ENCODE measurements around the gene MTFR1L. TPM values are rescaled to one million over a fixed set of nuclear protein-coding genes. Genes with fewer than 3 reads are reported as not detected.

The MTFR1L gene
- total and polyA plus RNA-seq, 2 donors (not counting 1 experiment from before 2014, with no cell fraction given), result 38.3 to 56.0 TPM

DNA sequence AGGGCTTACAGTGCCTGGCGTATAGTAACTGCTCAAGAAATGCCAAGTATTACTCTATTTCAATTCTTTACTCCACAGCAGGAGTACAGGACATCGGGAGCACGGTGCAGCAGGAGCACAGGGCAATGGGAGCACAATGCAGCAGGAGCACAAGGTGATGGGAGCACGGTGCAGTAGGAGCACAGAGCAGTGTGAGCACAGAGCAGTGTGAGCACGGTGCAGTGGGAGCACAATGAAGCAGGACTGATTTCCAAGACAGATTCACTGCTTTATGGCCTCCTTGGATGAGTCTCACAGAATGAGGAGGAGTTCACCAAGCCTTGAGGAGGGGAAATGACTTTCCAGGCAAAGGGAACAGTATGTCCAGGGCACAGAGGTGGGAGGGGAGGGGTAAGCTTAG, 60.8 kb downstream of the MTFR1L start:
- Histone ChIP-seq H3K27ac (ENCODE audit: insufficient read depth, low read length) (no peak overlapping the region), H3K36me3 (ENCODE audit: control insufficient read depth, insufficient read depth, low read length) (no peaks in the 10 kb centered on the region), H3K9me3 (ENCODE audit: control insufficient read depth, insufficient read depth, low read depth, low read length) (no peaks in the 10 kb centered on the region), H3K9ac (ENCODE audit: insufficient read depth, low read length) (no peak overlapping the region), H2AFZ (ENCODE audit: low read length) (no peak overlapping the region), H3K4me2 (ENCODE audit: extremely low read depth, insufficient read depth, low read length) (no peak overlapping the region), H3K27me3 (ENCODE audit: control insufficient read depth, insufficient read depth, low read length) (no peaks in the 10 kb centered on the region), H3K4me1 (ENCODE audit: control insufficient read depth, extremely low read depth, insufficient read depth, low read length) (peaks cover 3% of the 10 kb centered on the region), H3K4me3 (replicated peaks in 1 of 4; ENCODE audit: control extremely low read depth in 1 of 4, insufficient read depth in 1 of 4, low read depth in 3 of 4, low read length in 4 of 4) (no peak overlapping the region), H3K79me2 (ENCODE audit: control insufficient read depth, insufficient read depth, low read length) (no peaks in the 10 kb centered on the region), H4K20me1 (ENCODE audit: control insufficient read depth, extremely low read depth, insufficient read depth, low read length) (no peaks in the 10 kb centered on the region)
- TF ChIP-seq EZH2 (IDR thresholded peaks at IDR 0.05; ENCODE audit: low read length, missing control alignments), result no peak
- TF ChIP-seq, protein P1, sequence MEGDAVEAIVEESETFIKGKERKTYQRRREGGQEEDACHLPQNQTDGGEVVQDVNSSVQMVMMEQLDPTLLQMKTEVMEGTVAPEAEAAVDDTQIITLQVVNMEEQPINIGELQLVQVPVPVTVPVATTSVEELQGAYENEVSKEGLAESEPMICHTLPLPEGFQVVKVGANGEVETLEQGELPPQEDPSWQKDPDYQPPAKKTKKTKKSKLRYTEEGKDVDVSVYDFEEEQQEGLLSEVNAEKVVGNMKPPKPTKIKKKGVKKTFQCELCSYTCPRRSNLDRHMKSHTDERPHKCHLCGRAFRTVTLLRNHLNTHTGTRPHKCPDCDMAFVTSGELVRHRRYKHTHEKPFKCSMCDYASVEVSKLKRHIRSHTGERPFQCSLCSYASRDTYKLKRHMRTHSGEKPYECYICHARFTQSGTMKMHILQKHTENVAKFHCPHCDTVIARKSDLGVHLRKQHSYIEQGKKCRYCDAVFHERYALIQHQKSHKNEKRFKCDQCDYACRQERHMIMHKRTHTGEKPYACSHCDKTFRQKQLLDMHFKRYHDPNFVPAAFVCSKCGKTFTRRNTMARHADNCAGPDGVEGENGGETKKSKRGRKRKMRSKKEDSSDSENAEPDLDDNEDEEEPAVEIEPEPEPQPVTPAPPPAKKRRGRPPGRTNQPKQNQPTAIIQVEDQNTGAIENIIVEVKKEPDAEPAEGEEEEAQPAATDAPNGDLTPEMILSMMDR (conservative IDR thresholded peaks at IDR 0.05 in 1 of 2, IDR thresholded peaks at IDR 0.05 in 1 of 2; ENCODE audit: low read depth in 1 of 2, low read length in 2 of 2), result no peak
- DNase-seq (ENCODE audit: low read depth in 2 of 2), result no peak

DNA sequence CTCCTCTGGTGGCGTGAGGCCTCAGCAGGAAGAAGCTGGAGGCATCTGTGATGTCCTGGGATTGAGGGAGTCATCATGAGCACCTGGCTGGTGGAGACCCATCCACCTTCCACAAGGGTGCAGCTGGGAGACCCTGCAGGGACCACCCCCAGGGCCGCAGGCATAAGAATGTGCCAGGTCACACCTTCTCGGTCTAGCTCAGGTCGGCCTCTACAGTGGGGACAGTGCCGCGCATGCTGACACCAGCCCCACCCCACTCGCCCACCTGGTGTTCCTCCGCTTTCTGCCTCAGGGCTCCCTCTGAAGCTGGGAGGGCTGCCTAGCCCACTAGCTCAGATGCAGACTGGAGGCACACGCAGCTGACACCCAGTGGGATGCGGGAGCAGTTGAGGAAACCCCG, 61.5 kb downstream of the MTFR1L start:
- no peaks in the 10 kb centered on the region for H3K4me1 ChIP-seq (ENCODE audit: control insufficient read depth, extremely low read depth, insufficient read depth, low read length)
- no peaks in the 10 kb centered on the region for H3K36me3 ChIP-seq (ENCODE audit: control insufficient read depth, insufficient read depth, low read length)
- no peaks in the 10 kb centered on the region for H3K79me2 ChIP-seq (ENCODE audit: control insufficient read depth, insufficient read depth, low read length)
- H3K9me3 ChIP-seq (ENCODE audit: control insufficient read depth, insufficient read depth, low read depth, low read length), result no peaks in the 10 kb centered on the region
- no peaks in the 10 kb centered on the region for H4K20me1 ChIP-seq (ENCODE audit: control insufficient read depth, extremely low read depth, insufficient read depth, low read length)
- no peak overlapping the region for H3K27ac ChIP-seq (ENCODE audit: insufficient read depth, low read length)
- TF ChIP-seq EZH2 (IDR thresholded peaks at IDR 0.05; ENCODE audit: low read length, missing control alignments), result no peak
- TF ChIP-seq, protein P1 (conservative IDR thresholded peaks at IDR 0.05 in 1 of 2, IDR thresholded peaks at IDR 0.05 in 1 of 2; ENCODE audit: low read depth in 1 of 2, low read length in 2 of 2), result no peak
- no peak for DNase-seq (ENCODE audit: low read depth in 2 of 2)
- H3K4me2 ChIP-seq (ENCODE audit: extremely low read depth, insufficient read depth, low read length), result no peak overlapping the region
- H3K27me3 ChIP-seq (ENCODE audit: control insufficient read depth, insufficient read depth, low read length), result no peaks in the 10 kb centered on the region
- H3K4me3 ChIP-seq (replicated peaks in 1 of 4; ENCODE audit: control extremely low read depth in 1 of 4, insufficient read depth in 1 of 4, low read depth in 3 of 4, low read length in 4 of 4), result no peak overlapping the region
- H3K9ac ChIP-seq (ENCODE audit: insufficient read depth, low read length), result no peak overlapping the region
- no peak overlapping the region for H2AFZ ChIP-seq (ENCODE audit: low read length)

Other genes with a start within 250 kb of the MTFR1L start
- 14.6 and 17.7 TPM in 2 replicates for gene MAN1C1, start 203.2 kb upstream of the MTFR1L start, total RNA-seq
- gene MAN1C1, start 203.2 kb upstream of the MTFR1L start, polyA plus RNA-seq, result 10.4 and 51.4 TPM in 2 replicates
- gene SELENON, start 19.8 kb upstream of the MTFR1L start, total RNA-seq, result 11.0 and 19.3 TPM in 2 replicates
- 67.6 and 69.5 TPM in 2 replicates for gene SELENON, start 19.8 kb upstream of the MTFR1L start, polyA plus RNA-seq
- under 0.01 and 0.33 TPM in 2 replicates for gene AUNIP, start 39.5 kb downstream of the MTFR1L start, total RNA-seq
- gene AUNIP, start 39.5 kb downstream of the MTFR1L start, polyA plus RNA-seq, result 1.2 and 3.4 TPM in 2 replicates
- gene PAQR7, start 55.8 kb downstream of the MTFR1L start, total RNA-seq, result 11.6 and 15.9 TPM in 2 replicates
- 7.4 and 12.8 TPM in 2 replicates for gene PAQR7, start 55.8 kb downstream of the MTFR1L start, polyA plus RNA-seq
- gene STMN1, start 86.5 kb downstream of the MTFR1L start, total RNA-seq, result 46.2 and 90.7 TPM in 2 replicates
- gene STMN1, start 86.5 kb downstream of the MTFR1L start, polyA plus RNA-seq, result 94.7 and 304 TPM in 2 replicates
- gene PAFAH2, start 178.1 kb downstream of the MTFR1L start, total RNA-seq, result 8.2 and 11.7 TPM in 2 replicates
- gene PAFAH2, start 178.1 kb downstream of the MTFR1L start, polyA plus RNA-seq, result 8.3 and 11.3 TPM in 2 replicates
- gene EXTL1, start 201.8 kb downstream of the MTFR1L start, total RNA-seq, result 0.26 and 0.33 TPM in 2 replicates
- 0.14 and 0.39 TPM in 2 replicates for gene EXTL1, start 201.8 kb downstream of the MTFR1L start, polyA plus RNA-seq
- not detected in 2 replicates for gene SLC30A2, start 226.2 kb downstream of the MTFR1L start, total RNA-seq
- not detected in 2 replicates for gene SLC30A2, start 226.2 kb downstream of the MTFR1L start, polyA plus RNA-seq
- gene TRIM63, start 247.7 kb downstream of the MTFR1L start, total RNA-seq, result not detected in 2 replicates
- not detected in 2 replicates for gene TRIM63, start 247.7 kb downstream of the MTFR1L start, polyA plus RNA-seq